HepG2 (cell line): ENCODE measurements around the gene TNS4.

Source experiments
- ATF6 ChIP-seq: sonication (generic); formaldehyde crosslinking; conservative IDR thresholded peaks from 2 replicates; pipeline ENCODE4 v1.4.0; 2020; ENCODE audit warnings: missing genetic modification reagents
- HES4 ChIP-seq: sonication (generic); formaldehyde crosslinking; IDR thresholded peaks from 2 replicates; pipeline ENCODE4 v1.9.0; 2021; ENCODE audit warnings: mild to moderate bottlenecking, missing genetic modification reagents, borderline replicate concordance
- MYC ChIP-seq: sonication (generic); formaldehyde crosslinking; IDR thresholded peaks from 2 replicates; pipeline ENCODE4 v1.9.0; 2021; ENCODE audit warnings: missing genetic modification reagents, borderline replicate concordance
- NFIC ChIP-seq: IDR thresholded peaks from 2 replicates; pipeline ENCODE4 v1.6.1; 2012; ENCODE audit warnings: mild to moderate bottlenecking, low read length, inconsistent platforms
- SMAD3 ChIP-seq: sonication (generic); formaldehyde crosslinking; IDR thresholded peaks from 2 replicates; pipeline ENCODE4 v1.4.0; 2020; ENCODE audit warnings: missing genetic modification reagents
- SRF ChIP-seq: IDR thresholded peaks from 2 replicates; pipeline ENCODE4 v1.6.1; 2011; ENCODE audit warnings: mild to moderate bottlenecking, low read depth, low read length, moderate library complexity
- TEAD2 ChIP-seq: sonication (generic); formaldehyde crosslinking; IDR thresholded peaks from 2 replicates; pipeline ENCODE4 v1.9.0; 2021; ENCODE audit warnings: missing genetic modification reagents
- USF2 ChIP-seq, 2 experiments: sonication (generic) in 1 of 2; formaldehyde crosslinking in 1 of 2; IDR thresholded peaks; 2 replicates each; pipeline versions ENCODE4 v1.5.1 to v1.6.1; 2011 to 2020; ENCODE audit warnings: borderline replicate concordance in 1 of 2, low read depth in 1 of 2, low read length in 1 of 2, mild to moderate bottlenecking in 1 of 2, missing genetic modification reagents in 1 of 2, moderate library complexity in 1 of 2
- ZNF513 ChIP-seq: sonication (generic); formaldehyde crosslinking; conservative IDR thresholded peaks from 2 replicates; pipeline ENCODE4 v1.5.0; 2020; ENCODE audit warnings: missing genetic modification reagents
- ZNF777 ChIP-seq: sonication (generic); formaldehyde crosslinking; IDR thresholded peaks from 2 replicates; pipeline ENCODE4 v1.4.0; 2020; ENCODE audit warnings: missing genetic modification reagents
- TF ChIP-seq, protein P1 (sequence below), 2 experiments: fragments of 450-650 bp in 1 of 2; sonication (generic) in 1 of 2; formaldehyde crosslinking in 1 of 2; IDR thresholded peaks; 2 replicates each; pipeline versions ENCODE4 v1.6.1 to v1.8.0; 2016 to 2022; ENCODE audit warnings: antibody characterized with exemption in 1 of 2, mild to moderate bottlenecking in 1 of 2, missing genetic modification reagents in 1 of 2

GRCh38 chr17:40453881-40454612, 47.4 kb downstream of the TNS4 start:
- TF ChIP-seq ZNF777 (CRISPR knock-in tag) (no peak), SMAD3 (CRISPR knock-in tag) (no peak), HES4 (CRISPR knock-in tag) (no peak), ZNF513 (CRISPR knock-in tag) (no peak), ATF6 (no peak), NFIC (no peak), TEAD2 (CRISPR knock-in tag) (no peak), USF2 (IDR thresholded peaks at IDR 0.05; ENCODE audit: low read depth, low read length) (no peak), USF2 (CRISPR knock-in tag; IDR thresholded peaks at IDR 0.05; ENCODE audit: borderline replicate concordance) (no peak), SRF (no peak), MYC (CRISPR knock-in tag) (no peak)
- TF ChIP-seq, protein P1, sequence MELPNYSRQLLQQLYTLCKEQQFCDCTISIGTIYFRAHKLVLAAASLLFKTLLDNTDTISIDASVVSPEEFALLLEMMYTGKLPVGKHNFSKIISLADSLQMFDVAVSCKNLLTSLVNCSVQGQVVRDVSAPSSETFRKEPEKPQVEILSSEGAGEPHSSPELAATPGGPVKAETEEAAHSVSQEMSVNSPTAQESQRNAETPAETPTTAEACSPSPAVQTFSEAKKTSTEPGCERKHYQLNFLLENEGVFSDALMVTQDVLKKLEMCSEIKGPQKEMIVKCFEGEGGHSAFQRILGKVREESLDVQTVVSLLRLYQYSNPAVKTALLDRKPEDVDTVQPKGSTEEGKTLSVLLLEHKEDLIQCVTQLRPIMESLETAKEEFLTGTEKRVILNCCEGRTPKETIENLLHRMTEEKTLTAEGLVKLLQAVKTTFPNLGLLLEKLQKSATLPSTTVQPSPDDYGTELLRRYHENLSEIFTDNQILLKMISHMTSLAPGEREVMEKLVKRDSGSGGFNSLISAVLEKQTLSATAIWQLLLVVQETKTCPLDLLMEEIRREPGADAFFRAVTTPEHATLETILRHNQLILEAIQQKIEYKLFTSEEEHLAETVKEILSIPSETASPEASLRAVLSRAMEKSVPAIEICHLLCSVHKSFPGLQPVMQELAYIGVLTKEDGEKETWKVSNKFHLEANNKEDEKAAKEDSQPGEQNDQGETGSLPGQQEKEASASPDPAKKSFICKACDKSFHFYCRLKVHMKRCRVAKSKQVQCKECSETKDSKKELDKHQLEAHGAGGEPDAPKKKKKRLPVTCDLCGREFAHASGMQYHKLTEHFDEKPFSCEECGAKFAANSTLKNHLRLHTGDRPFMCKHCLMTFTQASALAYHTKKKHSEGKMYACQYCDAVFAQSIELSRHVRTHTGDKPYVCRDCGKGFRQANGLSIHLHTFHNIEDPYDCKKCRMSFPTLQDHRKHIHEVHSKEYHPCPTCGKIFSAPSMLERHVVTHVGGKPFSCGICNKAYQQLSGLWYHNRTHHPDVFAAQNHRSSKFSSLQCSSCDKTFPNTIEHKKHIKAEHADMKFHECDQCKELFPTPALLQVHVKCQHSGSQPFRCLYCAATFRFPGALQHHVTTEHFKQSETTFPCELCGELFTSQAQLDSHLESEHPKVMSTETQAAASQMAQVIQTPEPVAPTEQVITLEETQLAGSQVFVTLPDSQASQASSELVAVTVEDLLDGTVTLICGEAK (IDR thresholded peaks at IDR 0.05): no peak
- TF ChIP-seq, protein P1 (CRISPR knock-in tag; IDR thresholded peaks at IDR 0.05): no peak
